Activated CD4-positive, alpha-beta T cell treated with anti-CD3 and anti-CD28 coated beads, Interleukin-2, amount 50 U/mL, for 16 hours (primary cell): ENCODE results near the gene TTYH2.

ENCODE experiments used
- DNase-seq: peaks from one replicate; pipeline ENCODE4 v3.0.0-alpha.2; 2020

Gene TTYH2

GRCh38 chr17:74196541-74197317 is 16.6 kb upstream of the TTYH2 start:
- DNase-seq, result no peak

GRCh38 chr17:74197801-74198200 is 15.6 kb upstream of the TTYH2 start:
- DNase-seq, result no peak

- no peak for DNase-seq
These were observed 14.7 kb upstream of the TTYH2 start for GRCh38 chr17:74198694-74199093.

DNA sequence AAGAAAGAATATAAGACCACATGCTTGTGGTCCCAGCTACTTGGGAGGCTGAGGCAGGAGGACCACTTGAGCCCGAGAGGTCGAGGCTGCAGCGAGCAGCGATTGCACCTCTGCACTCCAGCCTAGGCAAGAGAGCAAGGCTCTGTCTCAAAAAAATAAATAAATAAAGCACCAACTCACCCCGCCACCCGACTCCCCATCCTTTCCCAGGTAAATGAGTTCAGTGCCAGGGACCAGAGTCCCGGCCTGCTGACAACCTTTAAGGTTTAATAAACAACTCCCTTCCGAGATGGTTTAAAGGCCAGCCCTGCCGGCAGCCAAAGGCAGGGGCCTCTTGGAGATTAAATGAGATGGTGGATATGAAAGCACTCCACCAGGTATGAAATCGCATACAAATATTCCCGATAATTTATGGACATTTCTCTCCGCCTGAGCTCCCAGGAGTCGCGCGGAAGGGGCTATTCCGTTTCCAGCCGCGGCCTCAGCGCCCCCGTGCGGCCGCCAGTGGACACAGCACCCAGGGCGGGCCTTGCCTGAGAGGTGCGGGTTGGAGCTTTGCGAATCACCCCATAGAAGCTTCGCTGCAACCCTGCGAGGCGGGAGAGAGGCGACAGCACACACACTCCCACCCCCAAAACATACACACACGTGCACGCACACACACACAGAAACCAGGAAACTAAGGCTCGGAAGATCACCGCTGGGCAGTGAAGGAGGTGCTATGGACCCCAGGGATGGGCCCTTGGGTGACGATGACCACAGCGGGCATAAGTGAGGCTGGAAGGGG is 13.9 kb upstream of the TTYH2 start:
- DNase-seq, result peak; percentile 70

DNA sequence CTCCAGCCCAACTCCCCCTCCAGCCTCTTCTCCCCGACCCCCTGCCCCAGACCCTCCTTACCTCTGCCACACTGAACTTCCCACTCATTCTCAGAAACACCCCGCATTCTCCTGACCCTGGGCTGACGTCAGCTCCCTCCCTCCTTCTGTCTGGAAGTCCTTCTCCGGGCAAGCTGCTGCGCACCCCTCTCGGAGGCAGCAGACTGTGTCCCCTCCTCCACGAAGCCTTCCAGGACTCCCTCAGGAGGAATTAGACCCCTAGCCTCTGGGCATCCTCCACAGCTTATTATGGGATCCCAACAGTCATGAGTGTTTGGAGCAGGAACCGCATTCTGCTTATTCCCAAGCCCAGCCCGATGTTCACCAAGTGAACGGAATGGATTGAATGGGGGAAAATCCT is 13.3 kb upstream of the TTYH2 start:
- DNase-seq, result no peak

DNA sequence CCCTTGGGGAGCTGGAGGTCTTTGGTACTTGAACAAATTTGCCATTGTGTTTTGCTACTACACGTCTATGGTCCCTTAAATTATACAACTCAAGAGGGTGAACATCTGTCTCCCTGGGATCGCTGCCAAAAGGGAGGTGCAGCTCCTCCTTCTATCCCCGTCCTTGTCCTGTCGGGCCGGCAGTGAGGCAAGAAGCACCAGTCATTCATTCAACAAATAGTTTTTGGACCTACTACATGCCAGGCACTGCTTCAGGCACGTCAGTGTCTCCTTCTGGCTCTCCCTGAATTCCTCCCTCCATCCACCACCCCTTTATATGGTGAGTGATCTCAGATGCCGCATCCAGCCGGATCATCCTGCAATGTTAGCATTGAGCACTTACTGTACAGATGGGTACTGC is 12.1 kb upstream of the TTYH2 start:
- DNase-seq, result no peak

DNA sequence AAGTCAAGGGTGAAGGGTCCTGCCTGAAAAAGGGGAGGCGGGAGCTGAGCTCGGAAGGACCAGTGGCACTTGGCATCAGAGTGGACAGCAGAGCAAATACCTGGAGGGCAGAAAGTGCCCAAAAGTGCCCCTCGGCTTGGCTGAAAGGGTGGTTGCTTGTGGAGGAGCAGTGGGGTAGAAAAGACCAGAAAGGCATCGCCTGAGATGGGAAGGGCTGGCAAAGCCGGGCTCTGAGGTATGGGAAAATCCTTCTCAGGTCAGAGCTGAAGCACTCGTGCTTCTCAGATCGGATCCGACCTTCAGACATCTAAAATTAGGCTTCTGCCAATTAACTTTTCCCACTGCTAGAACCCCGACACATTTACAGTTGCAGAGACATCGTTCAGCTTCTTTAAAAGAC is 11.4 kb upstream of the TTYH2 start:
- DNase-seq, result no peak

- no peak for DNase-seq
These were observed 10.4 kb upstream of the TTYH2 start for GRCh38 chr17:74202938-74203337.

- peak; percentile 97 for DNase-seq
These were observed 9.7 kb upstream of the TTYH2 start, which contains the start of gene RPL38 for GRCh38 chr17:74203439-74204240. TSS of gene RPL38 (plus strand) at chr17:74203678. CDS start at chr17:74203956, 278 bp downstream.

DNA sequence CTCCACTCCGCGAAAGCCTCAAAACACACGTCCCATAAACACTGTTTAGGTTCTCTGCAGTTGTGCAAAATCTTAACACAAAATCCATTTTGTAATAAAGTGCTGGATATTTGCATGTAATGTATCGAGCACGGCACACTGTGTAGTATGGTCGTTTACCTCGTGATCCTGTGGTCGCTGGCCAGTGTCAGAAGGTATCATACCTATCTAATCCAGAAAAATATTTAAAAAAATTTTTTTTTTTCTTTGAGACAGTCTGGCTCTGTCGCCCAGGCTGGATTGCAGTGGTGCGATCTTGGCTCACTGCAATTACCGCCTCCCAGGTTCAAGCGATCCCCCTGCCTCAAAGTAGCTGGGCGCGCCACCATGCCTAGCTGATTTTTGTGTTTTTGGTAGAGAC is 8.9 kb upstream of the TTYH2 start:
- no peak for DNase-seq

GRCh38 chr17:74205274-74205673 is 8.1 kb upstream of the TTYH2 start:
- DNase-seq, result no peak

GRCh38 chr17:74206332-74206818 is 7.0 kb upstream of the TTYH2 start:
- DNase-seq, result no peak

- DNase-seq, result peak; percentile 82
These were observed 2.9 kb upstream of the TTYH2 start for GRCh38 chr17:74210191-74211140.

DNA sequence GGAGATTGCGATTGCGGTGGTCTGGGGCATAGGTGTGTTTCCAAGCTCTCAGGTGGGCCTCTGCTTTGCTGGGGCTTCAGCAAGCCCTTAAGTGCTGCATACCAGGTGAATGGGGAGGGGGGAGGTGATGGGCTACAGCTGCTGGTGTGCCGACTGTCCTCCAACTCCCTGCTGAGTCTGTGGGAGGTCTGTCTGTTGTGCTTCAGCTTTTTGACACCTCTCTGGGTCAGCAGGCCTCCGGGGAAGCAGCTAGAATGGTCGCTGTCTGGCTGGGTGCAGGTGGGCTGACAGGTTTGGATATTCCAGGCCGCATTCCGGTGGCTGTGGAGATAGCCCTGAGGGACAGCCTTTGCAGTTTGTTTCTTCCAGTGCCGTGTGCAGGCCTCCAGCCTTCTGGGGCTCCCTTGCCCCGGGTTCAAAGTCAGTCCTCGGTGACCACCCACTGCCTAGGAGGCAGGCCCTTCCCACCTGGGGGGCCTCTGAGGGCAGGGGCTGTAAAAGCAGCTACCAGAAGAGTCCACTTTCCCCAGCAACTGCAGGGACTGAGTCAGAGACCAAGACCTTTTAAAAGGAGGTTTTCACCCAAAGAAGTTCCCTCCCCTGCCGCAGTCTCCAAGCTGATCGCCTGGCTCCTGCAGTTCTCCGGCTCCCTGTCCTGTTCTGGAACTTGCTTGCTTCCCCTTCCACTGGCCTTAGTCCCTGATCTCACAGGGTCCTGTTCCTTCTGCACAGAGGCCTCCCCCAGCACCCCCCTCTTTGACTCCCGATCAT is 2.0 kb upstream of the TTYH2 start:
- peak; percentile 21 for DNase-seq

DNA sequence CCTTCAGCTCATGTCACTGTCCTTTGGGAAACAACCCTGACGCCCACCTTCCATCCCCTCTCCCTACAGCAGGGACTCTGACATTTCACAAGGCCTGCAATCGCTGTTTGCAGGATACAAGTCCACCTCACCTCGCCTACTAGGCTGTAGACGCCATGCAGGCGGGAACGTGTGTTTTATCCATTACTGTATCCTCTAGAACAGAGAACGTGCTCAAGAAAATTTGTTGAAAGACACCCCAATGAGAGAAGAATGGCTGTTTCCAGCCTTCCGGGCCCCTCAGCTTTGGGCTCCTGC is 1.5 kb upstream of the TTYH2 start:
- no peak for DNase-seq

DNA sequence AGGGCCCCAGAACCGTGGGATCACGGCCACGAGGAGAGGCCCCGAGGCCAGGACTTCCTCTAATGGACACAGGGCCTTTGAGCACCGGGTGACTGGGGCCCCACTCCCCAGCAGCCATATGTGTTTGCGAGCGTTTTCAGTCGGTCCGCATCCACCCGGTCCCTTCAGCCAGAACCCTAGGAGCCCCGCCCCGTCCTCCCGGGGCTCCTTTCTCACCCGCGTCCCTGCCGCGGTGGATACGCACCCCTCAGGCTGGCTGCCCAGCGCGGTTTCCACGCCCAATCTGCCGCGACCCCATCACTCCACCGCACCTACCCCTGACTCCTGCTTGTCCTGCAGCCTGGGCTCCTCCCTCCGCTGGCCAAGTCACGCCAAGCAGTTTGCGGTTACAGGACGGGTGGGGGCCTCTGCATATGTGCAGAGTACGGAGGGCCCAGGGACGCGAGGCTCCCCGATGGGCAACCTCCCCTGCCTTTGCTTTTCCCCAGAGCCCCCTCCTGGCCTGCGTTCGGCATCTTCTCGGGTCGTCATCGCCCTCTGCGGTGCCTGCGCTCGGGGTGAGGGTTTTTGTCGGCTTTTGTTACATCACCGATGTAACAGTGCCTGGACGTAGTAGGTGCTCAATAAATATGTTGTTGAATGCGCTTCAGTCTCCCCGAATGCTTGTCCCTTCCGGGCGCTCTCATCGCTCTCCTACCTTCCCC is 1.0 kb upstream of the TTYH2 start:
- DNase-seq, result peak; percentile 26

DNA sequence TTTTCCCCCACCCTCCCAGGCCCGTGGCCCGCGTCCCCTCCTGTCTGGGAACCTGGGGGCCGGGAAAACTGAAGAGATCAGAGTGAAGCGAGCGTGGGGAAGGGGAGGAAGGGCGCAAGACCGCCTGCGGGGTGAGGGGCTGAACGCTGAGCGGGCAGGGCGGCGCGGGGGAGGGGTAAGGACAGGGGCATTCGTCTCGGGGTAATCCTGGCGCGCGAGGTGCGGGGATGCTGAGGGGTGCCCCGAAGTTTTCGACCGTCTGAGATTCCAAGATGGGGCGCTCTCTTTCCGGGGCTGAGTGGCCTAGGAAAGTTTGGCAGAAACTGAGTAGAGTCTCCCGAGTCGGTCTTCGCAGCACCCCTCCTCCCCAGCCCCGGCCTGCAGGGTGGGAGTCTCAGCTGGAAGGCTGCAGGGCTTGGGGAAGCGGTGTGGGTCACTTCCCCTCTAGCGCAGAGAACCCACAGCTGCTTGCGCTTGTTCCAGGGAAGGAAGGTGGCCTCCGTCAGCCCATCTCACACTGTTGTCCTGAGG is 555 bp downstream of the TTYH2 start:
- no peak for DNase-seq

- DNase-seq, result no peak
These were observed 1.3 kb downstream of the TTYH2 start for GRCh38 chr17:74214484-74215341.

DNA sequence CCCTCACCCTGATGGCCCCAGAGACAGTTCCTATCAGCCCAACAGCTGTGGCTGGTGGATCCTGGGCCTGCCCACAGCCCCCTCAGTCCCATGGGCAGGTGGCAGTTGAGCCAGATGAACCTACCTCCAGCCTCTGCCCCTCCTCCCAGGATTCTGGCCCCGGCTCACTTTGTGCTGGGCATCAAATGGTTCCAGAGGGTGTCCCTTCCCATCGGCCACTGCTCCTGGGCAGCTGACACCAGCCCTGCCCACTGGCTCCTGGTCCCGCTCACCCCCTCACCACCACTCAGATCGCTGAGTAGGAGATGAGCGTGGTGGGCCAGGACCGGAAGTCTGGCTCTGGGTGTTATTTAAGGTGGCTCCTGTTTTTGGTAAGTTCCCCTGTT is 2.0 kb downstream of the TTYH2 start:
- no peak for DNase-seq

GRCh38 chr17:74216505-74216904 is 3.1 kb downstream of the TTYH2 start:
- no peak for DNase-seq
